NCI-H524 treated with DMSO at 0.1 percent for 48 hours (cell line): ENCODE results near the gene ALOX5.

Experiments
- DNase-seq: peaks from one replicate; lab custom pipeline; 2025; lab: John Stamatoyannopoulos, UW

The ALOX5 gene

GRCh38 chr10:45443101-45444009 is 69.3 kb downstream of the ALOX5 start:
- DNase-seq, result no peak

GRCh38 chr10:45444022-45444421 is 70.0 kb downstream of the ALOX5 start:
- no peak for DNase-seq

GRCh38 chr10:45444976-45445898 is 71.2 kb downstream of the ALOX5 start:
- DNase-seq, result no peak

- DNase-seq, result no peak
Measured at GRCh38 chr10:45446858-45447257, 72.8 kb downstream of the ALOX5 start.

- DNase-seq, result no peak
Measured at GRCh38 chr10:45447416-45447815, 73.4 kb downstream of the ALOX5 start.

GRCh38 chr10:45450866-45451265 is 76.8 kb downstream of the ALOX5 start:
- no peak for DNase-seq

- DNase-seq, result no peak
Measured at GRCh38 chr10:45451407-45451806, 77.4 kb downstream of the ALOX5 start.

- DNase-seq, result no peak
Measured at GRCh38 chr10:45452268-45452667, 78.3 kb downstream of the ALOX5 start.

- DNase-seq, result no peak
Measured at GRCh38 chr10:45452743-45453452, 78.9 kb downstream of the ALOX5 start.

- no peak for DNase-seq
Measured at GRCh38 chr10:45453639-45454255, 79.7 kb downstream of the ALOX5 start.

GRCh38 chr10:45454262-45454661 is 80.2 kb downstream of the ALOX5 start:
- no peak for DNase-seq

- DNase-seq, result no peak
Measured at GRCh38 chr10:45454859-45455258, 80.8 kb downstream of the ALOX5 start.

- no peak for DNase-seq
Measured at GRCh38 chr10:45456233-45456632, 82.2 kb downstream of the ALOX5 start.

GRCh38 chr10:45456822-45457221 is 82.8 kb downstream of the ALOX5 start:
- DNase-seq, result no peak

GRCh38 chr10:45457487-45457886 is 83.5 kb downstream of the ALOX5 start:
- no peak for DNase-seq

- no peak for DNase-seq
Measured at GRCh38 chr10:45460235-45460878, 86.3 kb downstream of the ALOX5 start.

- no peak for DNase-seq
Measured at GRCh38 chr10:45461034-45461433, 87.0 kb downstream of the ALOX5 start.

- no peak for DNase-seq
Measured at GRCh38 chr10:45463244-45464116, 89.5 kb downstream of the ALOX5 start.

- DNase-seq, result no peak
Measured at GRCh38 chr10:45464958-45465567, 91.0 kb downstream of the ALOX5 start.

- DNase-seq, result no peak
Measured at GRCh38 chr10:45466784-45467183, 92.8 kb downstream of the ALOX5 start.
